Tibial nerve (tissue), 4 donors: ENCODE data around the gene FOXL2. TPM values are rescaled to one million over a fixed set of nuclear protein-coding genes. Genes with fewer than 3 reads are reported as not detected.

Experiments used
- DNase-seq, 2 donors: peaks; one replicate each; pipeline ENCODE4 v3.0.0-alpha.2; 2019; ENCODE audit warnings: low spot score in 2 of 2
- H3K27ac ChIP-seq, 4 donors: fragments of 200-600 bp; sonication (generic) in 3 of 4; one replicate each; pipeline ENCODE4 v1.5.1; 2017 to 2019; ENCODE audit warnings: mild to moderate bottlenecking in 1 of 4
- H3K27me3 ChIP-seq, 2 donors: fragments of 200-600 bp; sonication (generic) in 1 of 2; one replicate each; pipeline versions ENCODE4 v1.5.1 to v1.6.0; 2017 to 2019
- H3K36me3 ChIP-seq, 3 donors: fragments of 200-600 bp; sonication (generic); one replicate each; pipeline ENCODE4 v1.5.1; 2018 to 2019
- H3K4me1 ChIP-seq, 4 donors: fragments of 200-600 bp; sonication (generic) in 3 of 4; one replicate each; pipeline ENCODE4 v1.5.1; 2017 to 2019
- H3K4me3 ChIP-seq, 4 donors: fragments of 200-600 bp; sonication (generic) in 3 of 4; one replicate each; pipeline ENCODE4 v1.5.1; 2017 to 2019; ENCODE audit warnings: mild to moderate bottlenecking in 1 of 4, moderate library complexity in 1 of 4
- H3K9me3 ChIP-seq, 4 donors: fragments of 200-600 bp; sonication (generic) in 3 of 4; one replicate each; pipeline ENCODE4 v1.5.1; 2017 to 2019
- EP300 ChIP-seq, 2 donors: sonication (generic); formaldehyde crosslinking; IDR thresholded peaks; one replicate each; pipeline ENCODE4 v1.6.1; 2017; ENCODE audit warnings: antibody characterized with exemption in 2 of 2, mild to moderate bottlenecking in 1 of 2
- POLR2A ChIP-seq, 2 donors: fragments of 450-650 bp; IDR thresholded peaks; one replicate each; pipeline ENCODE4 v1.6.1; 2017; ENCODE audit warnings: antibody characterized with exemption in 2 of 2, mild to moderate bottlenecking in 2 of 2, moderate library complexity in 2 of 2
- WGBS, 2 donors: methylation state at CpG; one replicate each; pipeline ENCODE4 v1.1.5; 2018; 5-methylcytosine and 5-hydroxymethylcytosine counted together
- total RNA-seq, 4 donors: library from RNA; depleted of rRNA; stranded (reverse); fragments of >200 nt; gene quantifications; one replicate each; pipeline ENCODE4 v1.1.0, GENCODE V29; 2016
- TF ChIP-seq, protein P1 (sequence below), 5 experiments: fragments of 200-600 bp in 3 of 5; fragments of 450-650 bp in 2 of 5; sonication (generic) in 3 of 5; IDR thresholded peaks; one replicate each; pipeline ENCODE4 v1.5.1; 2016 to 2019; ENCODE audit warnings: antibody characterized with exemption in 5 of 5, mild to moderate bottlenecking in 3 of 5, moderate library complexity in 2 of 5

FOXL2 gene
- total RNA-seq: not detected

DNA sequence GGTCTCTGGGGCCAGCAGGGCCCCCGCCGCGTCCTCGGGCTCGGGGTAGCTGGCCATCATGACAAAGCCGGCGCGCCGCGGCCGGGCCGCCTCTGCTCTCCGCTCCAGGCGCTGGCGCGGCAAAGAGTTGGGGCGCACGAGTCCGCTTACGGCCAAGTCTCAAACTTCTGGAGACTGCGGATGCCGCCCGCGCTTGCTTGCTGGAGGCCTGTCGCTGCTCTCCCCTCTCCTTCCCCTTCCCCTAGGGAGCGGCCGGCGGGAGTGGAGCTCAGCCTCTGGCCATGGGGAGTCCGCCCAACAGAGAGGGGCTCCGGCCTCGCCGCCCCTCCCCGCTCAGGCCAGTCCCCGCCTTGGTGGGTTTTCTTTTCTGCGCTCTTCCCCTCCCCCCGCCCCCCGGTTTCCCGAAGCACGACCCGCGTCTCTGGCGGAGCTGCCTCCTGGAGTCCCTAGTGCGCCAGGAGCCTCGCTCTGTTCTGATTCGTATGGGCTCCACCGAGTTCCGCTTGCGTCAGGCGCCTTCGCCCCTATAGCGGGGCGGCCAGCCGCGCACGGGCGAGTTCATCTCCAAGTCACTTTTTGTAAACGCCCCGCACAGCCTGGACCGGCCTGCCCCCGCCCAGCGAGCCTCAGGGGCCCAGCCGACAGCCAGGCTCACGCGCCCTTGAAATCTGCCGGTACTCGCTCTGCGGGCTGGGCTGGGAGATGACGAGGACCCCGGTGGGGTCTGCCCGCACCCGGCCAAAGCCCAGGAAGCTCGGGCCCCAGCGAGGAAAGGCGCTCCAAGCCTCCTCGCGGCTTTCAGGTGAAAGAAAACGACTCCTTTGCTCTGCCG is at the start of gene FOXL2, which contains the start of gene FOXL2NB:
FOXL2 (minus strand) TSS at position 475 of the 832 bp plus-strand sequence; CDS start at position 60, 415 bp downstream.
FOXL2NB (plus strand) TSS at position 555 of the 832 bp plus-strand sequence; CDS start at position 703, 148 bp downstream.
- TF ChIP-seq EP300 (IDR thresholded peaks at IDR 0.05) (no peak), POLR2A (IDR thresholded peaks at IDR 0.05) (no peak)
- TF ChIP-seq, protein P1, sequence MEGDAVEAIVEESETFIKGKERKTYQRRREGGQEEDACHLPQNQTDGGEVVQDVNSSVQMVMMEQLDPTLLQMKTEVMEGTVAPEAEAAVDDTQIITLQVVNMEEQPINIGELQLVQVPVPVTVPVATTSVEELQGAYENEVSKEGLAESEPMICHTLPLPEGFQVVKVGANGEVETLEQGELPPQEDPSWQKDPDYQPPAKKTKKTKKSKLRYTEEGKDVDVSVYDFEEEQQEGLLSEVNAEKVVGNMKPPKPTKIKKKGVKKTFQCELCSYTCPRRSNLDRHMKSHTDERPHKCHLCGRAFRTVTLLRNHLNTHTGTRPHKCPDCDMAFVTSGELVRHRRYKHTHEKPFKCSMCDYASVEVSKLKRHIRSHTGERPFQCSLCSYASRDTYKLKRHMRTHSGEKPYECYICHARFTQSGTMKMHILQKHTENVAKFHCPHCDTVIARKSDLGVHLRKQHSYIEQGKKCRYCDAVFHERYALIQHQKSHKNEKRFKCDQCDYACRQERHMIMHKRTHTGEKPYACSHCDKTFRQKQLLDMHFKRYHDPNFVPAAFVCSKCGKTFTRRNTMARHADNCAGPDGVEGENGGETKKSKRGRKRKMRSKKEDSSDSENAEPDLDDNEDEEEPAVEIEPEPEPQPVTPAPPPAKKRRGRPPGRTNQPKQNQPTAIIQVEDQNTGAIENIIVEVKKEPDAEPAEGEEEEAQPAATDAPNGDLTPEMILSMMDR (IDR thresholded peaks at IDR 0.05): no peak
- H3K4me1 ChIP-seq: peaks cover 0 to 60% (median 38%) of the 10 kb centered on the region in 4 donors
- DNase-seq: no peak
- H3K27ac ChIP-seq: no peak within 1 kb of the TSS
- H3K9me3 ChIP-seq: no peaks in the 10 kb centered on the region
- H3K4me3 ChIP-seq: peak within 1 kb of the TSS; percentile 21 to 46 (median 36)
- peaks cover 7 to 99% of the 10 kb centered on the region in 2 donors for H3K27me3 ChIP-seq
- no peaks in the 10 kb centered on the region for H3K36me3 ChIP-seq
- WGBS, 2 donors: 1 to 3% methylated on average over 47 to 72 of the region's 78 CpGs

DNA sequence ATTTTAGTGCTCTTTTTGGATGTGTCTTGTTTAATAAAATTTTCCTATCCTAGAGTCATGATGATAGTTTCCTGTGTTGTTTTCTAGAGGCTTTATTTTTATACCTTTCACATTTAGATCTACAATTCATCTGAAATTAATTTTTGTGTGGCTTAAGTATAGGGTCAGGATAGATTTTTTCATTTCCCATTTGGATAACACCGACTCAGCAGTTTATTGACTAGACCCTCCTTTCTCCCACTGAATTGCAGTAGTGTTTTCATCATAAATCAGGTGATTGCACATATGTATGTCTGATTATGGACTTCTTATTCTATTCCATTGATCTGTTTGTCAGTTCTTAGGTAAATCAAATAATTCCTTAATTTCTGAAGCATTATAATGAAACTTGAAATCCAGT is 48.8 kb upstream of the FOXL2 start:
- H3K27me3 ChIP-seq: no peaks in the 10 kb centered on the region
- peaks cover 0 to 5% (median 0%) of the 10 kb centered on the region in 4 donors for H3K9me3 ChIP-seq
- H3K4me1 ChIP-seq: no peaks in the 10 kb centered on the region
- no peak for DNase-seq
- no peaks in the 10 kb centered on the region for H3K36me3 ChIP-seq
- 77 to 87% methylated on average over 1 of the region's 1 CpG for WGBS, 2 donors
- TF ChIP-seq EP300 (IDR thresholded peaks at IDR 0.05): no peak
- TF ChIP-seq POLR2A (IDR thresholded peaks at IDR 0.05): no peak
- TF ChIP-seq, protein P1 (IDR thresholded peaks at IDR 0.05): no peak
- H3K4me3 ChIP-seq: no peak overlapping the region
- no peak overlapping the region for H3K27ac ChIP-seq

DNA sequence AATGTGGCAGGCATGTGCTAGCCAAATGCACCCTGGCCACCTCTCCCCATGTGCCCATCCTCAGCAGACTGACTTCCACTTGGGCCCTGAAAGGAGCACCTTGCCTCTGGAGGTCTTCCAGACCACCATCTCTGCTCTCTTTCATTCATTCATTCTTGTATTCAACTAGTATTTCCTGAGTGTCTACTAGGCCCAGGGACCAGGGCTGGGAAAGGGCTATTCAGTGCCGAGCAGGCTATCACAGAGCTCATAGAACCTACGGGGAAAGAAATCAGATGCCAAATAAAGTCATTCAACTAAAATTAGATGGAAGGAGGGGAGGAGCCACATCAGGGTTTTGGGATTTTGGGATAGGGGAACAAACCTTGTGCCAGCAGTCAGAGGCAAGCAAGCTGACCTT is 40.2 kb upstream of the FOXL2 start:
- H3K4me3 ChIP-seq: no peak overlapping the region
- no peaks in the 10 kb centered on the region for H3K9me3 ChIP-seq
- WGBS, 2 donors: 78 to 89% methylated on average over 2 of the region's 2 CpGs
- no peaks in the 10 kb centered on the region for H3K27me3 ChIP-seq
- no peak for TF ChIP-seq EP300 (IDR thresholded peaks at IDR 0.05)
- TF ChIP-seq POLR2A (IDR thresholded peaks at IDR 0.05): no peak
- H3K4me1 ChIP-seq: no peaks in the 10 kb centered on the region
- no peak overlapping the region for H3K27ac ChIP-seq
- no peak for DNase-seq
- no peaks in the 10 kb centered on the region for H3K36me3 ChIP-seq

DNA sequence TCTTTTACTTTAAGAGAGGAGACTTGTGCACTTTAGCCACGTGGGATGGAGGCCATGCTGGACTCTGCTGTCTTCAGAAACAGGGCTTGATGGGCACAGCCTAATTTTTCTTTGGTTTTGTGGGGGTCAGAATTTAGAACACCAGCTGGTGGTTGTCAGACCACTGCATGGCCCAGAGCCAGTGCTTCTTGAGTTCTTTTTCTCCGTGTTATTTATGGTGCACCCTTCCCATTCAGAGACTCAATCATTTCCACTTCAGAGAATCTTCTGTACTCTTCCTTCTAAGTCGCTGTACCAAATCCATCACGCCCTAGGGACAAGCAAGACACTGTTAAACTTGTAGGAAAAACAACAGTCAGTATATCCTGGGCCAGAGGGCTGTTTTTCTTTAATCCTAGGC is 39.0 kb upstream of the FOXL2 start:
- Histone ChIP-seq H3K4me1 (no peaks in the 10 kb centered on the region), H3K9me3 (no peaks in the 10 kb centered on the region), H3K4me3 (no peak overlapping the region), H3K36me3 (no peaks in the 10 kb centered on the region), H3K27ac (no peak overlapping the region), H3K27me3 (no peaks in the 10 kb centered on the region)
- 50% methylated on average over 4 of the region's 4 CpGs for WGBS, 2 donors
- TF ChIP-seq, protein P1 (IDR thresholded peaks at IDR 0.05): no peak
- TF ChIP-seq POLR2A (IDR thresholded peaks at IDR 0.05) (no peak), EP300 (IDR thresholded peaks at IDR 0.05) (no peak)
- DNase-seq: no peak

DNA sequence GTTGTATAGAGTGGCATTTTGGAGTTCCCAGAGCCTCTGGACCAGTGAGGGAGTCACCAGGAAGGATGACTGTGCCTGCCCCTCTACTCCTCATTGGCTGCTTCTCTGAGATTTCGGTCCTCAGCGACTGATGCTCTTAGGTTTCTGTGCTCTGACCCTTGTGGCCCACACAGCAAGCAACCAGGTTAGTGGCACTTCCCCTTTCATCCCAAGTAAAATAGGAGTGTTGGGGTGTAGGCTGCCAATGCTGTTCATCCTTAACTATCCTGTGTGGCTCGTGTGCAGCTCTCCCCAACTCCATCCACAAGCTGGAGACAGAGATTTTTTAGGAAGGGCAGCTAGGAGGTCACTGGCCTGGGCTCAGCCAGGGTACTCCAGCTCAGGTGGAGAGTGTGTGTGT is 37.9 kb upstream of the FOXL2 start:
- no peak for DNase-seq
- no peaks in the 10 kb centered on the region for H3K9me3 ChIP-seq
- no peaks in the 10 kb centered on the region for H3K27me3 ChIP-seq
- no peak overlapping the region for H3K4me3 ChIP-seq
- WGBS, 2 donors: 50 to 53% methylated on average over 3 of the region's 3 CpGs
- H3K4me1 ChIP-seq: no peaks in the 10 kb centered on the region
- TF ChIP-seq EP300 (IDR thresholded peaks at IDR 0.05): no peak
- no peak for TF ChIP-seq POLR2A (IDR thresholded peaks at IDR 0.05)
- TF ChIP-seq, protein P1 (IDR thresholded peaks at IDR 0.05): no peak
- H3K36me3 ChIP-seq: no peaks in the 10 kb centered on the region
- H3K27ac ChIP-seq: no peak overlapping the region
